ENCODE measurements around the gene DAZAP1.

Gene DAZAP1

GRCh38 chr19:1393841-1394240, 13.5 kb upstream of the DAZAP1 start:
- DNase-seq (ENCODE audit: low read depth), result no peak

- DNase-seq (ENCODE audit: low read depth), result no peak
Observed at GRCh38 chr19:1394252-1395193, 12.9 kb upstream of the DAZAP1 start.

- DNase-seq (ENCODE audit: low read depth), result no peak
Observed at GRCh38 chr19:1395194-1396018, 12.0 kb upstream of the DAZAP1 start.

GRCh38 chr19:1396019-1396767, 11.2 kb upstream of the DAZAP1 start:
- DNase-seq (ENCODE audit: low read depth), result no peak

GRCh38 chr19:1396768-1397679, 10.4 kb upstream of the DAZAP1 start:
- DNase-seq (ENCODE audit: low read depth), result no peak

GRCh38 chr19:1397838-1398237, 9.5 kb upstream of the DAZAP1 start:
- no peak for DNase-seq (ENCODE audit: low read depth)

GRCh38 chr19:1399079-1399478, 8.3 kb upstream of the DAZAP1 start:
- no peak for DNase-seq (ENCODE audit: low read depth)

- no peak for DNase-seq (ENCODE audit: low read depth)
Observed at GRCh38 chr19:1399745-1400144, 7.6 kb upstream of the DAZAP1 start.

- no peak for DNase-seq (ENCODE audit: low read depth)
Observed at GRCh38 chr19:1400281-1401137, 6.9 kb upstream of the DAZAP1 start.

GRCh38 chr19:1401138-1401888, 6.1 kb upstream of the DAZAP1 start, which contains the start of gene GAMT:
TSS of gene GAMT (minus strand) at chr19:1401542. CDS start at chr19:1401476, 66 bp downstream.
- DNase-seq (ENCODE audit: low read depth), result no peak

- no peak for DNase-seq (ENCODE audit: low read depth)
Observed at GRCh38 chr19:1401889-1402217, 5.5 kb upstream of the DAZAP1 start.

GRCh38 chr19:1402411-1403070, 4.8 kb upstream of the DAZAP1 start:
- no peak for DNase-seq (ENCODE audit: low read depth)

GRCh38 chr19:1406774-1407527, 435 bp upstream of the DAZAP1 start:
- peak; percentile 95 for DNase-seq (ENCODE audit: low read depth)

- DNase-seq (ENCODE audit: low read depth), result no peak
Observed at GRCh38 chr19:1408300-1409203, 1.2 kb downstream of the DAZAP1 start.

- DNase-seq (ENCODE audit: low read depth), result no peak
Observed at GRCh38 chr19:1409204-1410005, 2.0 kb downstream of the DAZAP1 start.

GRCh38 chr19:1410136-1410786, 2.9 kb downstream of the DAZAP1 start:
- no peak for DNase-seq (ENCODE audit: low read depth)
